K562 (cell line): Measurements from ENCODE around the gene PRDM12. TPM values are rescaled to one million over a fixed set of nuclear protein-coding genes. Genes with fewer than 3 reads are reported as not detected.

ENCODE experiments used
- ARNT ChIP-seq, 2 experiments: fragments of 450-650 bp; IDR thresholded peaks; 2 replicates each; pipeline ENCODE4 v1.6.1; 2016; ENCODE audit warnings: mild to moderate bottlenecking in 1 of 2
- BACH1 ChIP-seq: fragments of 200-800 bp; sonication (Bioruptor generic); IDR thresholded peaks from 2 replicates; pipeline ENCODE4 v1.6.1; 2016; ENCODE audit warnings: missing genetic modification characterization, missing compliant biosample characterization
- EP300 ChIP-seq: IDR thresholded peaks from 2 replicates; pipeline ENCODE4 v1.6.1; 2012; ENCODE audit warnings: low read length, improper control_type of control experiment
- NR3C1 ChIP-seq: sonication (generic); formaldehyde crosslinking; IDR thresholded peaks from 2 replicates; pipeline ENCODE4 v1.8.1; 2022; ENCODE audit warnings: missing genetic modification reagents
- PRMT5 ChIP-seq: sonication (generic); formaldehyde crosslinking; IDR thresholded peaks from 2 replicates; pipeline ENCODE4 v1.5.0; 2020; ENCODE audit warnings: missing genetic modification reagents
- RBM22 ChIP-seq: fragments of 200-400 bp; formaldehyde crosslinking; IDR thresholded peaks from 2 replicates; pipeline ENCODE4 v1.6.1; 2018; ENCODE audit warnings: low read length, low read depth; ENCODE audit not compliant: poor library complexity, severe bottlenecking
- SIX5 ChIP-seq, 2 experiments: IDR thresholded peaks; 2 replicates each; pipeline ENCODE4 v1.6.1; 2011; ENCODE audit warnings: low read length in 2 of 2, borderline replicate concordance in 1 of 2, low read depth in 1 of 2, mild to moderate bottlenecking in 1 of 2, moderate library complexity in 1 of 2; ENCODE audit not compliant: insufficient read depth in 1 of 2
- ZNF778 ChIP-seq: fragments of 450-650 bp; formaldehyde crosslinking; IDR thresholded peaks from 2 replicates; pipeline ENCODE4 v1.4.0; 2020; ENCODE audit warnings: mild to moderate bottlenecking, moderate library complexity
- polyA plus RNA-seq, 8 experiments: library from polyadenylated mRNA; depleted of rRNA in 4 of 8; stranded (reverse) in 5 of 8; unstranded in 3 of 8; fragments of >200 nt; fragmentation: Nextera tagmentation in 2 of 8; fragmentation: Illumina TruSeq in 1 of 8; extraction: Ambion mirVana in 2 of 8; extraction: Trizol in 1 of 8; gene quantifications; 2 replicates each; pipeline versions ENCODE4 v1.2.1 to v1.2.3, GENCODE V29; 2011 to 2014; ENCODE audit warnings: inconsistent platforms in 1 of 8, missing spikeins in 1 of 8
- total RNA-seq, 7 experiments: library from RNA; depleted of rRNA in 6 of 7; stranded (reverse); fragments of >200 nt in 6 of 7; fragmentation: Illumina TruSeq in 2 of 7; extraction: Trizol in 2 of 7; gene quantifications; 2 replicates each; pipeline versions ENCODE4 v1.2.1 to v1.2.3, GENCODE V29; 2011 to 2021; ENCODE audit warnings: low replicate concordance in 1 of 7
- TF ChIP-seq, protein P1 (sequence below), 2 experiments: fragments of 450-650 bp in 1 of 2; sonication (generic) in 1 of 2; formaldehyde crosslinking in 1 of 2; IDR thresholded peaks; 2 replicates each; pipeline versions ENCODE4 v1.7.1 to v1.9.0; 2016 to 2022; ENCODE audit warnings: inconsistent platforms in 1 of 2, mild to moderate bottlenecking in 1 of 2, missing genetic modification reagents in 1 of 2
- TF ChIP-seq, protein P2 (sequence below): fragments of 250-450 bp; sonication (Bioruptor Pico); IDR thresholded peaks from 2 replicates; pipeline ENCODE4 v1.9.0; 2021; ENCODE audit warnings: mild to moderate bottlenecking, inconsistent platforms

The PRDM12 gene
- total and polyA plus RNA-seq, 9 of the 15 experiments (the other 6 are each of a cell fraction or from before 2014, with no cell fraction given) = 0.04 to 0.22 (median 0.07) TPM; not detected in 3

DNA sequence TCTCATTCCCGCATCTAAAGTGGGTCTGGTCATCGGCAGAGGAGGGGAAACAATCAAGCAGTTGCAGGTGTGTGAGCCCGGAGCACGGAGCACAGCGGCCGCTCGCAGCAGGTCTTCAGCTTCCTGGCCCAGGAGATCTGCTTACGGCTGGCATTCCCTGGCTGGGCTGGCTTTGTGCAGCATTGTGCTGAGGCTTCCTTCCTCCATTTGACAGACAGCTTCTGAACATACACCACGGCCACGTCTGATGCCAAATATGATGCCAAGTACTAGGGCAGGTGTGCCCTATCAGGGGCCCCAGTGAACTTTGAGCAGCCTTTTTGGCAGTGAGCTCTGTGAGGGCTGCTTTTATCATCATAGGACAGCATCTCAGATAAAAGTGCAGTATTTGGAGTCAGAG is 47.9 kb upstream of the PRDM12 start (continued):
- TF ChIP-seq RBM22 (no peak), ARNT (IDR thresholded peaks at IDR 0.05) (no peak), EP300 (no peak), ZNF778 (CRISPR knock-in tag) (no peak), NR3C1 (CRISPR knock-in tag) (no peak), BACH1 (tag) (no peak), PRMT5 (no peak), SIX5 (IDR thresholded peaks at IDR 0.05; ENCODE audit: borderline replicate concordance in 1 of 2, insufficient read depth in 1 of 2, low read depth in 1 of 2, low read length in 2 of 2) (no peak)
- TF ChIP-seq, protein P1, sequence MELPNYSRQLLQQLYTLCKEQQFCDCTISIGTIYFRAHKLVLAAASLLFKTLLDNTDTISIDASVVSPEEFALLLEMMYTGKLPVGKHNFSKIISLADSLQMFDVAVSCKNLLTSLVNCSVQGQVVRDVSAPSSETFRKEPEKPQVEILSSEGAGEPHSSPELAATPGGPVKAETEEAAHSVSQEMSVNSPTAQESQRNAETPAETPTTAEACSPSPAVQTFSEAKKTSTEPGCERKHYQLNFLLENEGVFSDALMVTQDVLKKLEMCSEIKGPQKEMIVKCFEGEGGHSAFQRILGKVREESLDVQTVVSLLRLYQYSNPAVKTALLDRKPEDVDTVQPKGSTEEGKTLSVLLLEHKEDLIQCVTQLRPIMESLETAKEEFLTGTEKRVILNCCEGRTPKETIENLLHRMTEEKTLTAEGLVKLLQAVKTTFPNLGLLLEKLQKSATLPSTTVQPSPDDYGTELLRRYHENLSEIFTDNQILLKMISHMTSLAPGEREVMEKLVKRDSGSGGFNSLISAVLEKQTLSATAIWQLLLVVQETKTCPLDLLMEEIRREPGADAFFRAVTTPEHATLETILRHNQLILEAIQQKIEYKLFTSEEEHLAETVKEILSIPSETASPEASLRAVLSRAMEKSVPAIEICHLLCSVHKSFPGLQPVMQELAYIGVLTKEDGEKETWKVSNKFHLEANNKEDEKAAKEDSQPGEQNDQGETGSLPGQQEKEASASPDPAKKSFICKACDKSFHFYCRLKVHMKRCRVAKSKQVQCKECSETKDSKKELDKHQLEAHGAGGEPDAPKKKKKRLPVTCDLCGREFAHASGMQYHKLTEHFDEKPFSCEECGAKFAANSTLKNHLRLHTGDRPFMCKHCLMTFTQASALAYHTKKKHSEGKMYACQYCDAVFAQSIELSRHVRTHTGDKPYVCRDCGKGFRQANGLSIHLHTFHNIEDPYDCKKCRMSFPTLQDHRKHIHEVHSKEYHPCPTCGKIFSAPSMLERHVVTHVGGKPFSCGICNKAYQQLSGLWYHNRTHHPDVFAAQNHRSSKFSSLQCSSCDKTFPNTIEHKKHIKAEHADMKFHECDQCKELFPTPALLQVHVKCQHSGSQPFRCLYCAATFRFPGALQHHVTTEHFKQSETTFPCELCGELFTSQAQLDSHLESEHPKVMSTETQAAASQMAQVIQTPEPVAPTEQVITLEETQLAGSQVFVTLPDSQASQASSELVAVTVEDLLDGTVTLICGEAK (IDR thresholded peaks at IDR 0.05) = no peak
- TF ChIP-seq, protein P1 (CRISPR knock-in tag; IDR thresholded peaks at IDR 0.05) = no peak
- TF ChIP-seq, protein P2, sequence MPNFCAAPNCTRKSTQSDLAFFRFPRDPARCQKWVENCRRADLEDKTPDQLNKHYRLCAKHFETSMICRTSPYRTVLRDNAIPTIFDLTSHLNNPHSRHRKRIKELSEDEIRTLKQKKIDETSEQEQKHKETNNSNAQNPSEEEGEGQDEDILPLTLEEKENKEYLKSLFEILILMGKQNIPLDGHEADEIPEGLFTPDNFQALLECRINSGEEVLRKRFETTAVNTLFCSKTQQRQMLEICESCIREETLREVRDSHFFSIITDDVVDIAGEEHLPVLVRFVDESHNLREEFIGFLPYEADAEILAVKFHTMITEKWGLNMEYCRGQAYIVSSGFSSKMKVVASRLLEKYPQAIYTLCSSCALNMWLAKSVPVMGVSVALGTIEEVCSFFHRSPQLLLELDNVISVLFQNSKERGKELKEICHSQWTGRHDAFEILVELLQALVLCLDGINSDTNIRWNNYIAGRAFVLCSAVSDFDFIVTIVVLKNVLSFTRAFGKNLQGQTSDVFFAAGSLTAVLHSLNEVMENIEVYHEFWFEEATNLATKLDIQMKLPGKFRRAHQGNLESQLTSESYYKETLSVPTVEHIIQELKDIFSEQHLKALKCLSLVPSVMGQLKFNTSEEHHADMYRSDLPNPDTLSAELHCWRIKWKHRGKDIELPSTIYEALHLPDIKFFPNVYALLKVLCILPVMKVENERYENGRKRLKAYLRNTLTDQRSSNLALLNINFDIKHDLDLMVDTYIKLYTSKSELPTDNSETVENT (CRISPR knock-in tag) = no peak
